GM19193 (cell line): ENCODE results near the gene RPL28.

ENCODE experiments used
- POLR2A ChIP-seq: IDR thresholded peaks from 4 replicates; pipeline ENCODE4 v1.6.1; 2011; ENCODE audit not compliant: insufficient read depth, insufficient read length; ENCODE audit errors: extremely low read depth

The RPL28 gene

GRCh38 chr19:55385724-55386492, at the start of gene RPL28:
TSS of gene RPL28 (plus strand) at chr19:55385932. CDS start at chr19:55386358, 426 bp downstream.
- TF ChIP-seq POLR2A = peak; percentile 100

- TF ChIP-seq POLR2A = no peak
Measured at GRCh38 chr19:55336101-55336500, 49.6 kb upstream of the RPL28 start.

- TF ChIP-seq POLR2A = peak; percentile 25
Measured at GRCh38 chr19:55339105-55339888, 46.4 kb upstream of the RPL28 start, which contains the start of gene KMT5C. TSS of gene KMT5C (plus strand) at chr19:55339876. CDS start at chr19:55341937, 2,061 bp downstream.

- peak; percentile 66 for TF ChIP-seq POLR2A
Measured at GRCh38 chr19:55339889-55340783, 45.6 kb upstream of the RPL28 start.

GRCh38 chr19:55340784-55341147, 45.0 kb upstream of the RPL28 start:
- no peak for TF ChIP-seq POLR2A

- no peak for TF ChIP-seq POLR2A
Measured at GRCh38 chr19:55341171-55341588, 44.6 kb upstream of the RPL28 start.

GRCh38 chr19:55341595-55342531, 43.9 kb upstream of the RPL28 start:
- TF ChIP-seq POLR2A = no peak

- TF ChIP-seq POLR2A = no peak
Measured at GRCh38 chr19:55344444-55344843, 41.3 kb upstream of the RPL28 start.

- TF ChIP-seq POLR2A = no peak
Measured at GRCh38 chr19:55345101-55345817, 40.5 kb upstream of the RPL28 start.

GRCh38 chr19:55345818-55346724, 39.7 kb upstream of the RPL28 start:
- TF ChIP-seq POLR2A = no peak

- no peak for TF ChIP-seq POLR2A
Measured at GRCh38 chr19:55346725-55347441, 38.8 kb upstream of the RPL28 start.
